ENCODE measurements around the gene ATP6V1G1.

Gene ATP6V1G1

GRCh38 chr9:114580609-114581193 is 6.9 kb upstream of the ATP6V1G1 start:
- DNase-seq (ENCODE audit: low read depth), result no peak
- TF ChIP-seq CTCF (IDR thresholded peaks at IDR 0.05; ENCODE audit: insufficient read depth, low read depth, low read length, missing control alignments), result no peak
- H3K4me3 ChIP-seq (ENCODE audit: low read depth, low read length), result no peak overlapping the region

- H3K4me3 ChIP-seq (ENCODE audit: low read depth, low read length), result no peak overlapping the region
- no peak for TF ChIP-seq CTCF (IDR thresholded peaks at IDR 0.05; ENCODE audit: insufficient read depth, low read depth, low read length, missing control alignments)
- DNase-seq (ENCODE audit: low read depth), result no peak
Observed at GRCh38 chr9:114583371-114584155, 4.0 kb upstream of the ATP6V1G1 start.

GRCh38 chr9:114588210-114588609 is 641 bp downstream of the ATP6V1G1 start:
- H3K4me3 ChIP-seq (ENCODE audit: low read depth, low read length), result peak overlapping the region; percentile 93
- DNase-seq (ENCODE audit: low read depth), result peak; percentile 44
- no peak for TF ChIP-seq CTCF (IDR thresholded peaks at IDR 0.05; ENCODE audit: insufficient read depth, low read depth, low read length, missing control alignments)

- no peak for TF ChIP-seq CTCF (IDR thresholded peaks at IDR 0.05; ENCODE audit: insufficient read depth, low read depth, low read length, missing control alignments)
- H3K4me3 ChIP-seq (ENCODE audit: low read depth, low read length), result peak overlapping the region; percentile 93
- DNase-seq (ENCODE audit: low read depth), result no peak
Observed at GRCh38 chr9:114588651-114589526, 1.3 kb downstream of the ATP6V1G1 start.

GRCh38 chr9:114590328-114590727 is 2.8 kb downstream of the ATP6V1G1 start:
- H3K4me3 ChIP-seq (ENCODE audit: low read depth, low read length), result no peak overlapping the region
- TF ChIP-seq CTCF (IDR thresholded peaks at IDR 0.05; ENCODE audit: insufficient read depth, low read depth, low read length, missing control alignments), result no peak
- DNase-seq (ENCODE audit: low read depth), result no peak

GRCh38 chr9:114591291-114591787 is 3.8 kb downstream of the ATP6V1G1 start:
- no peak for DNase-seq (ENCODE audit: low read depth)
- TF ChIP-seq CTCF (IDR thresholded peaks at IDR 0.05; ENCODE audit: insufficient read depth, low read depth, low read length, missing control alignments), result no peak
- peak overlapping the region; percentile 5; the same call in 1 of the 2 replicates for H3K4me3 ChIP-seq (ENCODE audit: low read depth, low read length)
